ENCODE results near the gene EIF4ENIF1.

- TF ChIP-seq CTCF (IDR thresholded peaks at IDR 0.05) (no peak), POLR2A (IDR thresholded peaks at IDR 0.05) (no peak)
Observed at GRCh38 chr22:31530823-31531195, 41.2 kb upstream of the EIF4ENIF1 start.
